Measurements from ENCODE around the gene ANKRD33B. TPM values are rescaled to one million over a fixed set of nuclear protein-coding genes. Genes with fewer than 3 reads are reported as not detected.
"Not testable (repeated sequence)": the region's sequence is repeated elsewhere in the genome, so short reads cannot be mapped to it uniquely, and the experiment has no call there.

ANKRD33B gene
- total and polyA plus RNA-seq, 10 donors = 2.0 to 37.8 (median 24.6) TPM

DNA sequence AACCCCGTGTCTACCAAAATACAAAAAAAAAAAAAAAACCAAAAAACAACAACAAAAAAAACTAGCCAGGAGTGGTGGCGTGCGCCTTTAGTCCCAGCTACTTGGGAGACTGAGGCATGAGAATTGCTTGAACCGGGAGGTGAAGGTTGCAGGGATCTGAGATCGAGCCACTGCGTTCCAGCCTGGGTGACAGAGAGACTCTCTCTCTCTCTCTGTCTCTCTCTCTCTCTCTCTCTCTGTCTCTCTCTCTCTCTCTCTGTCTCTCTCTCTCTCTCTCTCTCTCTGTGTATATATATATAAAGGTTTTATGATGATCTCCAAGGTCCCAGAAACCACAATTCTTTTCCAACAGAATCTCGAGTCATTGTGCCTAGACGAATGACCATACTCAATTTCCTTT is 18.8 kb upstream of the ANKRD33B start:
- WGBS, 5 donors = 70 to 86% (median 76%) methylated on average over 8 of the region's 8 CpGs
- Histone ChIP-seq H3K4me3 (no peak overlapping the region), H3K9me3 (no peaks in the 10 kb centered on the region), H3K27me3 (replicated peaks in 1 of 7) (peaks cover 0 to 4% (median 0%) of the 10 kb centered on the region in 7 donors), H3K27ac (no peak overlapping the region), H3K36me3 (no peaks in the 10 kb centered on the region), H3K4me1 (peaks cover 0 to 27% (median 7%) of the 10 kb centered on the region in 6 donors)
- intact Hi-C loops (cut with DNase I; ENCODE audit: low total_unique reads) = no loop called here
- no peak for DNase-seq
- TF ChIP-seq, protein P1, sequence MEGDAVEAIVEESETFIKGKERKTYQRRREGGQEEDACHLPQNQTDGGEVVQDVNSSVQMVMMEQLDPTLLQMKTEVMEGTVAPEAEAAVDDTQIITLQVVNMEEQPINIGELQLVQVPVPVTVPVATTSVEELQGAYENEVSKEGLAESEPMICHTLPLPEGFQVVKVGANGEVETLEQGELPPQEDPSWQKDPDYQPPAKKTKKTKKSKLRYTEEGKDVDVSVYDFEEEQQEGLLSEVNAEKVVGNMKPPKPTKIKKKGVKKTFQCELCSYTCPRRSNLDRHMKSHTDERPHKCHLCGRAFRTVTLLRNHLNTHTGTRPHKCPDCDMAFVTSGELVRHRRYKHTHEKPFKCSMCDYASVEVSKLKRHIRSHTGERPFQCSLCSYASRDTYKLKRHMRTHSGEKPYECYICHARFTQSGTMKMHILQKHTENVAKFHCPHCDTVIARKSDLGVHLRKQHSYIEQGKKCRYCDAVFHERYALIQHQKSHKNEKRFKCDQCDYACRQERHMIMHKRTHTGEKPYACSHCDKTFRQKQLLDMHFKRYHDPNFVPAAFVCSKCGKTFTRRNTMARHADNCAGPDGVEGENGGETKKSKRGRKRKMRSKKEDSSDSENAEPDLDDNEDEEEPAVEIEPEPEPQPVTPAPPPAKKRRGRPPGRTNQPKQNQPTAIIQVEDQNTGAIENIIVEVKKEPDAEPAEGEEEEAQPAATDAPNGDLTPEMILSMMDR (IDR thresholded peaks at IDR 0.05 in 8 of 11, conservative IDR thresholded peaks at IDR 0.05 in 3 of 11) = no peak
- TF ChIP-seq POLR2A (IDR thresholded peaks at IDR 0.05) = no peak
- TF ChIP-seq POLR2AphosphoS5 (IDR thresholded peaks at IDR 0.05) = no peak

DNA sequence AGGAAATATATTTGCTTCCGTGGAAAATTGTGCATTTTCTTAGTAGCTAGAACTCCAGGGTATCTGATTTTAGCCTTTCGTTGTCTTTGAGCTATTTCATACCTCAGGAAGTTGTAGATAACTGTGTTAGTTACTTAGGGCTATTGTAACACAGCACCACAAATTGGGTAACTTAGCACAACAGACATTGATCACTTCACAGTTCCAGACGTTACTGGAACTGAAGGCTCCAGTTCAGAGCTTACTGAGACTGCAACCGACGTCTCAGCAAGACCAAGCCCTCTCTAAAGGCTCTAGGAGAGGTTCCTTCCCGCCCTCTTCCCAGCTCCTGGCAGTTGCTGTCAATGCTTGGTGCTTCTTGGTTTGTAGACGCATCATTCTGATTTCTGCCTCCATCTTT is 17.7 kb upstream of the ANKRD33B start:
- 39 to 71% (median 54%) methylated on average over 7 of the region's 7 CpGs for WGBS, 5 donors

DNA sequence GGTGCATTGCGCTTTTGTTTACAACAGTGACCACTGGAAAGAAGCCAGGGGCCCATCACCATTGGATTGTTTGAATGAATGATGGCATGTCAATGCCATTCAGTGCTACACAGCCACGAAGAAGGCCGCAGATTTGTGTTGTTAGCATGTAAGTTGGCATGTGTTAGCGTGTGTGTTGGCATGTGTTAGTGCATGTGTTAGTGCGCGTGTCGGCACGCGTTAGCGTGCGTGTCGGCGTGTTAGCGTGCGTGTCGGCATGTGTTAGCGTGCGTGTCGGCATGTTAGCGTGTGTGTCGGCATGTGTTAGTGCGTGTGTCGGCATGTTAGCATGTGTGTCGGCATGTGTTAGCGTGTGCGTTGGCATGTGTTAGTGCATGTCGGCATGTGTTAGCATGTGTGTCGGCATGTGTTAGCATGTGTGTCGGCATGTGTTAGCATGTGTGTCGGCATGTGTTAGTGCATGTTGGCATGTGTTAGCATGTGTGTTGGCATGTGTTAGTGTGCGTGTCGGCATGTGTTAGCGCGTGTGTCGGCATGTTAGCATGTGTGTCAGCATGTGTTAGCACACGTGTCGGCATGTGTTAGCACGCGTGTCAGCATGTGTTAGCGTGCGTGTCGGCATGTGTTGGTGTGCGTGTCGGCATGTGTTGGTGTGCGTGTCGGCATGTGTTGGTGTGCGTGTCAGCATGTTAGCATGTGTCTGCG is 15.3 kb upstream of the ANKRD33B start:
- Histone ChIP-seq H3K9me3 (no peaks in the 10 kb centered on the region), H3K4me3 (no peak overlapping the region), H3K27me3 (replicated peaks in 1 of 7) (no peaks in the 10 kb centered on the region), H3K27ac (no peak overlapping the region), H3K36me3 (no peaks in the 10 kb centered on the region), H3K4me1 (peaks cover 0 to 44% (median 25%) of the 10 kb centered on the region in 6 donors)
- intact Hi-C loops (cut with DNase I; ENCODE audit: low total_unique reads) = no loop called here
- TF ChIP-seq, protein P1 (IDR thresholded peaks at IDR 0.05 in 8 of 11, conservative IDR thresholded peaks at IDR 0.05 in 3 of 11) = no peak
- TF ChIP-seq POLR2AphosphoS5 (IDR thresholded peaks at IDR 0.05) (no peak), POLR2A (IDR thresholded peaks at IDR 0.05) (no peak)
- WGBS, 5 donors = 90 to 96% (median 94%) methylated on average over 48 of the region's 48 CpGs
- DNase-seq = no peak

More for the DNA sequence above, 17.7 kb upstream of the ANKRD33B start:
- Histone ChIP-seq H3K27me3 (replicated peaks in 1 of 7) (peaks cover 0 to 4% (median 0%) of the 10 kb centered on the region in 7 donors), H3K9me3 (no peaks in the 10 kb centered on the region), H3K27ac (peak overlapping the region in 2 of 8 donors; percentile 8 to 10), H3K4me3 (no peak overlapping the region), H3K4me1 (peaks cover 0 to 26% (median 7%) of the 10 kb centered on the region in 6 donors), H3K36me3 (no peaks in the 10 kb centered on the region)
- intact Hi-C loops (cut with DNase I; ENCODE audit: low total_unique reads) = no loop called here
- no peak for DNase-seq
- no peak for TF ChIP-seq POLR2AphosphoS5 (IDR thresholded peaks at IDR 0.05)
- TF ChIP-seq, protein P1 (IDR thresholded peaks at IDR 0.05 in 8 of 11, conservative IDR thresholded peaks at IDR 0.05 in 3 of 11) = no peak
- TF ChIP-seq POLR2A (IDR thresholded peaks at IDR 0.05) = no peak

DNA sequence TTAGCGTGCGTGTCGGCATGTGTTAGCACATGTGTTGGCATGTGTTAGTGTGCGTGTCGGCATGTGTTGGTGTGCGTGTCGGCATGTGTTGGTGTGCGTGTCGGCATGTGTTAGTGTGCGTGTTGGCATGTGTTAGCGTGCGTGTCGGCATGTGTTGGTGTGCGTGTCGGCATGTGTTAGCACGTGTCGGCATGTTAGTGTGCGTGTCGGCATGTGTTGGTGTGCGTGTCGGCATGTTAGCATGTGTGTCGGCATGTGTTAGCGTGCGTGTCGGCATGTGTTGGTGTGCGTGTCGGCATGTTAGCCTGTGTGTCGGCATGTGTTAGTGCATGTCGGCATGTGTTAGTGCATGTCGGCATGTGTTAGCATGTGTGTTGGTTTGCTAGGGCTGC is 14.8 kb upstream of the ANKRD33B start:
- WGBS, 5 donors = 92 to 99% (median 98%) methylated on average over 30 of the region's 30 CpGs
- H3K4me1 ChIP-seq = peaks cover 0 to 42% (median 29%) of the 10 kb centered on the region in 6 donors
- H3K27me3 ChIP-seq (replicated peaks in 1 of 7); H3K9me3 ChIP-seq; DNase-seq; H3K27ac ChIP-seq; H3K36me3 ChIP-seq; intact Hi-C loops (cut with DNase I; ENCODE audit: low total_unique reads); H3K4me3 ChIP-seq: not testable (repeated sequence)
